NCI-H2227 (cell line): Measurements from ENCODE around the gene METAP2.
A peak's percentile ranks its signal among the peaks of the same experiment; 100 is the strongest.

ENCODE experiments used
- DNase-seq: peaks from one replicate; lab custom pipeline; 2025; ENCODE audit not compliant: unreplicated experiment; lab: John Stamatoyannopoulos, UW

The METAP2 gene

DNA sequence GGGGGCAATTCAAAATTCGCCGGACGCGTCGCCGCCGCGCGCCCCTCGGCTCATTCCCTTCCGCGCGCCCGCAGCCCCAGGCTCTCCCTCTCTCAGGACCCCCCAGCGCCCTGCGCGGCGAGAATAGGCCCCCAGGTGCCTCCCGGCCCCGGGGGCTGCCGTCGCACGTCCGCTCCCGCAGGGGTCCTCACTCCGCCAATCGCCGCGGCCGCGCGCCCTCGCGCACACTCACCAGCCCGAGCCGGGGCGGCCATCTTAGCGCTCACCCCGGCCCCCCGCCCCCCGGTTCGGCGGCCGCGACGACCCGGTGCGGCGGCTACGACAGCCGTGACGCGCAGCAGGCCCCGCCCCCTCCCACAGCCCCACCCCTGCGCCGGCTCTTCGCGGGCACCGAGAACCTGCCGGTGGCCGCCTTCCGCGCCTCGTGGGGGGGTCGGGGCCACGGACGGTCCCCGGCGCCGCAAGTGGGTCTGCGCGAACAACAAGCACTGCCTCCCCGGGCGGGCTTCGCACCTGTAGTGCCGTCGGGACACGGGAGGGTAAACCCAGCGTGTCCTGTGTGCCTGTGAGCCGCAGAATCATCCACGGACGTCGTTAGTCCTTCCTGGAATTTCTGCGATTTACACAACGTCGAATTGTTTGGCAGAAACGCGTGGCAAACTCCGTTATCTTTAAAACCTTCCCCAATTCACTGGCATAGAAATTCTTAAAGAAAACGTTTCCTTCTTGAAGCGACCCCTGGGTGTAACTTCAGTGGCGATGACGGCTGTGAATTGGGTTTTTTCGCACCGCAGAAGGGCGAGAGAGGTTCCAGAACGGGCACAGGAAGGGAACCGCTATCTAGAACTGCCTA, 74.8 kb downstream of the METAP2 start:
- DNase-seq: peak; percentile 62

- no peak for DNase-seq
Observed at GRCh38 chr12:95549392-95550084, 75.6 kb downstream of the METAP2 start.

GRCh38 chr12:95551305-95551704, 77.4 kb downstream of the METAP2 start, which contains the start of gene USP44:
USP44 (minus strand) TSS chr12:95551476; CDS start chr12:95534256, 17,220 bp downstream.
- no peak for DNase-seq

DNA sequence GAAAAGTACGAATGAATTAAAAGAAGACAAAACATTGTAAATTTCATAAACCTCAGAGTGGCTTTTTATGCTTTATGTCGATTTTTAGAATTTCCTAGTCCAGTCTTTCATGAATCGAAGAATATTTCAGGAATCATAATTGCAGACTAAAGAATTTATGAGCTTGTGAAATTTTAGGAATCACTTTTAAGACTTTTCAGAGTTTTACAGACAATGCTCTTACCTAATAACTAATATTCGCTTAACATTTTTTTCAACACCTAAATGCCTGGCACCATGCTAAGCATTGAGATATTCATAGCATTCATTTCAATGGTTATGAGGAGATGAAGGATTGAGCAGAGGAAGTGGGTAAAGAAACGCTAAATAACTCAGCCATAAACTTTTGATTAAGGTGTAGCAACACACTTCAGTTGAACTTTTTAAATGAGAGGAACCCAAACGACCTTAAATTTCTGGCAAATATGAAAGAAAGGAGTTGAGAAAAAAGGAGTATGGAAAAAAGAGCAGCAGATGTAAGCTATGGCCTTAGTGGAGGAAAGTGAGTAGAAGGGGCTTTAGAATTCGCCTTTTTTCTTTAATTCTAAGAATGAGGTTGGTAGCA, 78.1 kb downstream of the METAP2 start:
- DNase-seq: no peak

GRCh38 chr12:95553197-95553943, 79.4 kb downstream of the METAP2 start:
- no peak for DNase-seq

DNA sequence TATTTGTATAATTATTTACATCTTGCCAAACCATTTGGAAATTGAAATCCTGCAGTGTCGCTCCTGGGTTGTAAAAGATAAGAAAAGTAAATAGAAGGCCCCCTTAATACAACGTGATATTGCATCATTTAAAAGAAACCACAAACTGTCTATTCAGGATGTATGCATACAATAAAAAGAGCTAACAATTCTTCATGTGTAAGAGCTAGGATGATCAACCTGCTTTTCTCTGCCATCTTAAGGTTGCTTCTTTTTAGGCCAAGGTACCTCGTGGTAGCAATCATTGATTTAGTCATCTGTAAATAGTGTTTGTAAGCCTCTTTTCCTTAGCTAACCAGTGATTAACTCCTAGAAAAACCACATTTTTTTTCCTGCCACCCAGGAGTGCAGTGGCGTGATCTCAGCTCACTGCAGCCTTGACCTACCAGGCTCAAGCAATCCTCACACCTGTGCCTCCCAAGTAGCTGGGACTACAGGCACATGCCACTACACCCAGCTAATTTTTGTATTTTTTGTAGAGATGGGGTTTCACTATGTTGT, 80.7 kb downstream of the METAP2 start:
- DNase-seq: no peak

DNA sequence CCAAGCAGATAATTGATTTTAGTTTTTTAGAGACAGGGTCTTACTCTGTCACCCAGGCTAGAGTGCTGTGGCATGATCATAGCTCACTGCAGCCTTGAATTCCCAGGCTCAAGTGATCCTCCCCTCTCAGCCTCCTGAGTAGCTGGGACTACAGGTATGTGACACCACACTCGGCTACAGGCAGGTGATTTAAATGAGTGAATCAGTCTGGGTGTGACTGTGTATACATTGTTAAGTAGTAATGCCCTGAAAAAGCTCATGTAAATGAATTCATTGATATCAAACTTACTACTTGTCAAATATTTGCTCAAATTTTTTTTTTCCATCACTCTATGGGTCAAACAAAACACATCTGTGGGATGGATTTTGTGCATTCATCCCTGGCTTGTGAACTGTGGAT, 83.7 kb downstream of the METAP2 start:
- DNase-seq: no peak
